ENCODE measurements around the gene CEP72.

The CEP72 gene

DNA sequence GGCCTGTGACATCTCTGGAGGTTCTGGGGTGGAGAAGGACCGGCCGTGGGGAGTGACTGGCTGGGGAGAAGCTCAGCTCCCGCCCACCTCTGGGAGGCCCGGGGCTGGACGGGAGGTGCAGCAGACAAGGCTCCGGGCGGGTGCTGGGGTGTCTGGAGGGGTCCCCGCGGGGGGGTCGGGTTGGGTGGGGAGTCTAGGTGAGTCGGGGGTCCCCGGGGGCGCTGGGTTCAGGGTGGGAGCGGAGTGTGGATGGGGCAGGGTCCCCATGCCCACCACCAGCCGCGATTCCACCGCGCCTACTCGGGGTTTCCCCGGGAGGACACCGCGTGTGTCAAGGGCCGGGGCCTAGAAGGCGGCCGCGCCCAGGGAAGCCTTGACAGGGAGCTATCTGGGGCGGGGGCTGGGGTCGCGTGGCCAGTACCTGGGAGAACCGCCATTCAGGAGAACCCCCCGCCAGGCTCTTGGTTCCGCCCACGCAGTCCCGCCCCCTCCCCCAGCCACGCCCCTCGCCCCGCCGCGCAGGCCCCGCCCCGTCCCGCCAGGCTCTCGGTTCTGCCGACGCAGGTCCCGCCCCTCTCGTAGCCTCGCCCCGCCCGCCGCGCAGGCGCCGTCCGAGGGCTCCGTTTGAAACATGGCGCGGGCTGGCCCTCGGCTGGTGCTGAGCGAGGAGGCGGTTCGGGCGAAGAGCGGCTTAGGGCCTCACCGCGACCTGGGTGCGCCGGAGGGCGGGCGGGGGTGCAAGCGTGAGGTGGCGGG is at the start of gene CEP72:
Gene CEP72, plus strand, starts transcription at position 610 of the 756 bp plus-strand sequence. Its CDS starts 22 bp downstream, at position 632.
- DNase-seq (ENCODE audit: low read depth): peak; percentile 91
- H3K4me3 ChIP-seq (ENCODE audit: low read depth, low read length): peak within 1 kb of the TSS; percentile 96
- TF ChIP-seq, protein P1, sequence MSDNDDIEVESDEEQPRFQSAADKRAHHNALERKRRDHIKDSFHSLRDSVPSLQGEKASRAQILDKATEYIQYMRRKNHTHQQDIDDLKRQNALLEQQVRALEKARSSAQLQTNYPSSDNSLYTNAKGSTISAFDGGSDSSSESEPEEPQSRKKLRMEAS (IDR thresholded peaks at IDR 0.05; ENCODE audit: low read depth, low read length): no peak
- TF ChIP-seq, protein P2, sequence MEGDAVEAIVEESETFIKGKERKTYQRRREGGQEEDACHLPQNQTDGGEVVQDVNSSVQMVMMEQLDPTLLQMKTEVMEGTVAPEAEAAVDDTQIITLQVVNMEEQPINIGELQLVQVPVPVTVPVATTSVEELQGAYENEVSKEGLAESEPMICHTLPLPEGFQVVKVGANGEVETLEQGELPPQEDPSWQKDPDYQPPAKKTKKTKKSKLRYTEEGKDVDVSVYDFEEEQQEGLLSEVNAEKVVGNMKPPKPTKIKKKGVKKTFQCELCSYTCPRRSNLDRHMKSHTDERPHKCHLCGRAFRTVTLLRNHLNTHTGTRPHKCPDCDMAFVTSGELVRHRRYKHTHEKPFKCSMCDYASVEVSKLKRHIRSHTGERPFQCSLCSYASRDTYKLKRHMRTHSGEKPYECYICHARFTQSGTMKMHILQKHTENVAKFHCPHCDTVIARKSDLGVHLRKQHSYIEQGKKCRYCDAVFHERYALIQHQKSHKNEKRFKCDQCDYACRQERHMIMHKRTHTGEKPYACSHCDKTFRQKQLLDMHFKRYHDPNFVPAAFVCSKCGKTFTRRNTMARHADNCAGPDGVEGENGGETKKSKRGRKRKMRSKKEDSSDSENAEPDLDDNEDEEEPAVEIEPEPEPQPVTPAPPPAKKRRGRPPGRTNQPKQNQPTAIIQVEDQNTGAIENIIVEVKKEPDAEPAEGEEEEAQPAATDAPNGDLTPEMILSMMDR (IDR thresholded peaks at IDR 0.05; ENCODE audit: low read depth, low read length): no peak
- TF ChIP-seq POLR2A (IDR thresholded peaks at IDR 0.05; ENCODE audit: extremely low read depth, insufficient read length): peak; percentile 89
- TF ChIP-seq MYC (IDR thresholded peaks at IDR 0.05; ENCODE audit: low read depth, low read length): peak; percentile 54; the same call in 1 of the 2 replicates

- TF ChIP-seq MYC (IDR thresholded peaks at IDR 0.05; ENCODE audit: low read depth, low read length) (no peak), POLR2A (IDR thresholded peaks at IDR 0.05; ENCODE audit: extremely low read depth, insufficient read length) (no peak)
- TF ChIP-seq, protein P2 (IDR thresholded peaks at IDR 0.05; ENCODE audit: low read depth, low read length): no peak
- TF ChIP-seq, protein P1 (IDR thresholded peaks at IDR 0.05; ENCODE audit: low read depth, low read length): no peak
- DNase-seq (ENCODE audit: low read depth): peak; percentile 30
- H3K4me3 ChIP-seq (ENCODE audit: low read depth, low read length): no peak overlapping the region
Observed at GRCh38 chr5:565782-566440, 46.2 kb upstream of the CEP72 start.

GRCh38 chr5:566636-567309 is 45.4 kb upstream of the CEP72 start:
- no peak overlapping the region for H3K4me3 ChIP-seq (ENCODE audit: low read depth, low read length)
- no peak for DNase-seq (ENCODE audit: low read depth)
- TF ChIP-seq MYC (IDR thresholded peaks at IDR 0.05; ENCODE audit: low read depth, low read length) (no peak), POLR2A (IDR thresholded peaks at IDR 0.05; ENCODE audit: extremely low read depth, insufficient read length) (no peak)
- TF ChIP-seq, protein P1 (IDR thresholded peaks at IDR 0.05; ENCODE audit: low read depth, low read length): no peak

DNA sequence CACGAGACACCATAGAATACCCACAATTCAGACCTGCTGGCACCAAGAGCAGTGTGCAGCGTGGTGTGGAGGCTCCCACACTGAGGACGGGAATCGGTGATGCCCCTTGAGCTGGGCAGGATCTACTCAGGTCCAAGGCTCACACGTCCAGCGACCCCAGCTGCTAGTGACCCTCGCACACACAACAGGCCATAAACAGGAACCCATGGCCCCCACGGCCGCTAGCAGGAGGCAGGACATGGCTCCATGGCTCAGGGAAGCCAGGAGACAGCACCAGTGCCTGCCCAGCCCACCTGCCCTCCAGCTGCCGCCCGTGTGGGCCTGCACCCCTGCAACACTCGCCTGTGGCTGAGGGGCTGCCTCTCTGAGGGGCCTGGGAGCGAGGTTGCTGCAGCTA is 44.5 kb upstream of the CEP72 start:
- no peak for TF ChIP-seq MYC (IDR thresholded peaks at IDR 0.05; ENCODE audit: low read depth, low read length)
- TF ChIP-seq POLR2A (IDR thresholded peaks at IDR 0.05; ENCODE audit: extremely low read depth, insufficient read length): no peak
- TF ChIP-seq, protein P1 (IDR thresholded peaks at IDR 0.05; ENCODE audit: low read depth, low read length): no peak
- TF ChIP-seq, protein P2 (IDR thresholded peaks at IDR 0.05; ENCODE audit: low read depth, low read length): no peak
- DNase-seq (ENCODE audit: low read depth): no peak
- H3K4me3 ChIP-seq (ENCODE audit: low read depth, low read length): no peak overlapping the region

GRCh38 chr5:568061-568781 is 43.9 kb upstream of the CEP72 start:
- H3K4me3 ChIP-seq (ENCODE audit: low read depth, low read length): no peak overlapping the region

More at GRCh38 chr5:568061-568781, 43.9 kb upstream of the CEP72 start:
- peak; percentile 30 for DNase-seq (ENCODE audit: low read depth)
- TF ChIP-seq, protein P1 (IDR thresholded peaks at IDR 0.05; ENCODE audit: low read depth, low read length): no peak
- TF ChIP-seq, protein P2 (IDR thresholded peaks at IDR 0.05; ENCODE audit: low read depth, low read length): no peak
- TF ChIP-seq POLR2A (IDR thresholded peaks at IDR 0.05; ENCODE audit: extremely low read depth, insufficient read length) (no peak), MYC (IDR thresholded peaks at IDR 0.05; ENCODE audit: low read depth, low read length) (no peak)

All from NB4 (cell line).